Lung (tissue), 12 donors: Measurements from ENCODE around the gene IL20RB. TPM values are rescaled to one million over a fixed set of nuclear protein-coding genes. Genes with fewer than 3 reads are reported as not detected.

ENCODE experiments used
- ATAC-seq: fragments of 200-7000 bp; cut with Tn5 transposase; one replicate; pipeline ENCODE4 v1.9.1; 2020; ENCODE audit warnings: moderate number of reproducible peaks; ENCODE audit not compliant: insufficient read depth, low FRiP score
- DNase-seq, 3 donors: peaks; one replicate each; pipeline ENCODE4 v3.0.0-alpha.2; 2013 to 2017
- H3K27ac ChIP-seq, 2 donors: one replicate each; pipeline ENCODE4 v1.5.1; 2013; ENCODE audit warnings: mild to moderate bottlenecking in 2 of 2, moderate library complexity in 2 of 2, control low read depth in 1 of 2, inconsistent platforms in 1 of 2, low read depth in 1 of 2, low read length in 1 of 2
- H3K27me3 ChIP-seq, 3 donors: one replicate each; pipeline ENCODE4 v1.5.1; 2013; ENCODE audit warnings: low read length in 2 of 3; ENCODE audit not compliant: control insufficient read depth in 3 of 3, insufficient read depth in 3 of 3
- H3K36me3 ChIP-seq, 4 donors: one replicate each; pipeline ENCODE4 v1.5.1; 2013; ENCODE audit warnings: low read length in 4 of 4, mild to moderate bottlenecking in 1 of 4, moderate library complexity in 1 of 4; ENCODE audit not compliant: control insufficient read depth in 4 of 4, insufficient read depth in 4 of 4
- H3K4me1 ChIP-seq, 5 donors: one replicate each; pipeline ENCODE4 v1.5.1; 2013; ENCODE audit warnings: low read length in 5 of 5, mild to moderate bottlenecking in 2 of 5, moderate library complexity in 1 of 5; ENCODE audit not compliant: control insufficient read depth in 5 of 5, insufficient read depth in 5 of 5
- H3K4me3 ChIP-seq: one replicate; pipeline ENCODE4 v1.5.1; 2013; ENCODE audit warnings: mild to moderate bottlenecking, control low read depth, moderate library complexity
- H3K9ac ChIP-seq, 2 donors: one replicate each; pipeline ENCODE4 v1.5.1; 2013; ENCODE audit warnings: low read length in 2 of 2, control low read depth in 1 of 2; ENCODE audit not compliant: insufficient read depth in 1 of 2
- H3K9me3 ChIP-seq, 4 donors: one replicate each; pipeline ENCODE4 v1.5.1; 2013; ENCODE audit warnings: low read length in 3 of 4, mild to moderate bottlenecking in 1 of 4, moderate library complexity in 1 of 4; ENCODE audit not compliant: control insufficient read depth in 4 of 4, insufficient read depth in 3 of 4
- WGBS, 2 donors: extraction: QIAGEN DNeasy Blood & Tissue Kit; methylation state at CpG; one replicate each; pipeline ENCODE4 v1.1.7; 2013; 5-methylcytosine and 5-hydroxymethylcytosine counted together
- polyA plus RNA-seq, 2 donors: library from polyadenylated mRNA; stranded (reverse); fragments of 200-250 nt; gene quantifications; one replicate each; pipeline ENCODE4 v1.2.1, GENCODE V29; 2013
- total RNA-seq, 2 donors: library from RNA; depleted of rRNA in 1 of 2; stranded (reverse); fragments of >200 nt in 1 of 2; gene quantifications; one replicate each; pipeline ENCODE4 v1.2.1, GENCODE V29; 2014 to 2021
- TF ChIP-seq, protein P1 (sequence below): IDR thresholded peaks from 2 replicates; pipeline ENCODE4 v1.5.1; 2012; ENCODE audit warnings: mild to moderate bottlenecking; ENCODE audit errors: control extremely low read depth, extremely low read depth
- donor health status: control.
- donor health status: control.
- donor health status: Bipolar disorder and iron deficiency.
- donor health status: healthy.
- donor health status: DM: yes; HTN: yes; CAD: no.

The IL20RB gene
- total and polyA plus RNA-seq, 4 donors, result 0.23 to 1.3 (median 0.88) TPM

- Histone ChIP-seq H3K9me3 (peaks cover 0 to 2% (median 0%) of the 10 kb centered on the region in 4 donors), H3K36me3 (no peaks in the 10 kb centered on the region), H3K27ac (no peak overlapping the region), H3K9ac (no peak overlapping the region), H3K4me1 (peaks cover 0 to 6% (median 0%) of the 10 kb centered on the region in 5 donors), H3K4me3 (no peak overlapping the region), H3K27me3 (no peaks in the 10 kb centered on the region)
- DNase-seq (no peak), ATAC-seq (no peak)
- TF ChIP-seq, protein P1, sequence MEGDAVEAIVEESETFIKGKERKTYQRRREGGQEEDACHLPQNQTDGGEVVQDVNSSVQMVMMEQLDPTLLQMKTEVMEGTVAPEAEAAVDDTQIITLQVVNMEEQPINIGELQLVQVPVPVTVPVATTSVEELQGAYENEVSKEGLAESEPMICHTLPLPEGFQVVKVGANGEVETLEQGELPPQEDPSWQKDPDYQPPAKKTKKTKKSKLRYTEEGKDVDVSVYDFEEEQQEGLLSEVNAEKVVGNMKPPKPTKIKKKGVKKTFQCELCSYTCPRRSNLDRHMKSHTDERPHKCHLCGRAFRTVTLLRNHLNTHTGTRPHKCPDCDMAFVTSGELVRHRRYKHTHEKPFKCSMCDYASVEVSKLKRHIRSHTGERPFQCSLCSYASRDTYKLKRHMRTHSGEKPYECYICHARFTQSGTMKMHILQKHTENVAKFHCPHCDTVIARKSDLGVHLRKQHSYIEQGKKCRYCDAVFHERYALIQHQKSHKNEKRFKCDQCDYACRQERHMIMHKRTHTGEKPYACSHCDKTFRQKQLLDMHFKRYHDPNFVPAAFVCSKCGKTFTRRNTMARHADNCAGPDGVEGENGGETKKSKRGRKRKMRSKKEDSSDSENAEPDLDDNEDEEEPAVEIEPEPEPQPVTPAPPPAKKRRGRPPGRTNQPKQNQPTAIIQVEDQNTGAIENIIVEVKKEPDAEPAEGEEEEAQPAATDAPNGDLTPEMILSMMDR, result no peak
- WGBS, 2 donors, result 88 to 91% methylated on average over 1 of the region's 1 CpG
Observed at GRCh38 chr3:137052298-137052697, 94.5 kb downstream of the IL20RB start.

Other genes starting within 250 kb of the IL20RB start
- gene STAG1, start 205.6 kb upstream of the IL20RB start, total RNA-seq, result 10 to 100 TPM; 29.4 to 90.0 TPM
- gene STAG1, start 205.6 kb upstream of the IL20RB start, polyA plus RNA-seq, result 10 to 100 TPM in 1 of 2 donors, 1 to 10 TPM in 1; 8.1 to 11.7 TPM
- gene SLC35G2, start 138.9 kb upstream of the IL20RB start, total RNA-seq, result 1 to 10 TPM; 4.8 to 9.1 TPM
- 1 to 10 TPM; 3.6 to 6.6 TPM for gene SLC35G2, start 138.9 kb upstream of the IL20RB start, polyA plus RNA-seq
- gene NCK1, start 95.8 kb upstream of the IL20RB start, total RNA-seq, result 10 to 100 TPM; 30.9 to 68.0 TPM
- 10 to 100 TPM; 11.3 to 29.6 TPM for gene NCK1, start 95.8 kb upstream of the IL20RB start, polyA plus RNA-seq